ENCODE data around the gene OR2F2. TPM values are rescaled to one million over a fixed set of nuclear protein-coding genes. Genes with fewer than 3 reads are reported as not detected.

The OR2F2 gene
- total RNA-seq, 4 donors from 2014 or later = not detected

- TF ChIP-seq, protein P1, sequence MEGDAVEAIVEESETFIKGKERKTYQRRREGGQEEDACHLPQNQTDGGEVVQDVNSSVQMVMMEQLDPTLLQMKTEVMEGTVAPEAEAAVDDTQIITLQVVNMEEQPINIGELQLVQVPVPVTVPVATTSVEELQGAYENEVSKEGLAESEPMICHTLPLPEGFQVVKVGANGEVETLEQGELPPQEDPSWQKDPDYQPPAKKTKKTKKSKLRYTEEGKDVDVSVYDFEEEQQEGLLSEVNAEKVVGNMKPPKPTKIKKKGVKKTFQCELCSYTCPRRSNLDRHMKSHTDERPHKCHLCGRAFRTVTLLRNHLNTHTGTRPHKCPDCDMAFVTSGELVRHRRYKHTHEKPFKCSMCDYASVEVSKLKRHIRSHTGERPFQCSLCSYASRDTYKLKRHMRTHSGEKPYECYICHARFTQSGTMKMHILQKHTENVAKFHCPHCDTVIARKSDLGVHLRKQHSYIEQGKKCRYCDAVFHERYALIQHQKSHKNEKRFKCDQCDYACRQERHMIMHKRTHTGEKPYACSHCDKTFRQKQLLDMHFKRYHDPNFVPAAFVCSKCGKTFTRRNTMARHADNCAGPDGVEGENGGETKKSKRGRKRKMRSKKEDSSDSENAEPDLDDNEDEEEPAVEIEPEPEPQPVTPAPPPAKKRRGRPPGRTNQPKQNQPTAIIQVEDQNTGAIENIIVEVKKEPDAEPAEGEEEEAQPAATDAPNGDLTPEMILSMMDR (IDR thresholded peaks at IDR 0.05) = no peak
- TF ChIP-seq POLR2A (IDR thresholded peaks at IDR 0.05) = no peak
- no peak overlapping the region for H3K4me3 ChIP-seq
- H3K36me3 ChIP-seq = no peaks in the 10 kb centered on the region
- no peaks in the 10 kb centered on the region for H3K27me3 ChIP-seq
- no peaks in the 10 kb centered on the region for H3K4me1 ChIP-seq
- no peak overlapping the region for H3K27ac ChIP-seq
- intact Hi-C loops (cut with DNase I; ENCODE audit: low total_unique reads) = no loop called here
- no peaks in the 10 kb centered on the region for H3K9me3 ChIP-seq
- DNase-seq = no peak
Observed at GRCh38 chr7:143980746-143981510, 45.9 kb downstream of the OR2F2 start.

GRCh38 chr7:143983960-143984359 is 48.9 kb downstream of the OR2F2 start:
- Histone ChIP-seq H3K27me3 (no peaks in the 10 kb centered on the region), H3K27ac (no peak overlapping the region), H3K4me3 (no peak overlapping the region), H3K4me1 (peaks cover 0 to 7% of the 10 kb centered on the region in 2 donors), H3K9me3 (no peaks in the 10 kb centered on the region), H3K36me3 (no peaks in the 10 kb centered on the region)
- intact Hi-C loops (cut with DNase I; ENCODE audit: low total_unique reads) = no loop called here
- no peak for DNase-seq
- no peak for TF ChIP-seq POLR2A (IDR thresholded peaks at IDR 0.05)
- TF ChIP-seq, protein P1 (IDR thresholded peaks at IDR 0.05) = no peak

Other genes with a start within 250 kb of the OR2F2 start
- gene CTAGE6, start 177.5 kb upstream of the OR2F2 start, total RNA-seq = 1 to 10 TPM in 2 of 4 donors, under 1 TPM in 1, not detected in 1; 0.26 to 2.4 (median 1.4) TPM
- 100 to 1,000 TPM in 1 of 4 donors, 10 to 100 TPM in 3; 12.3 to 137 (median 46.6) TPM for gene TCAF1, start 33.1 kb upstream of the OR2F2 start, total RNA-seq
- gene OR2F1, start 19.6 kb downstream of the OR2F2 start, total RNA-seq = not detected
- gene OR6B1, start 65.1 kb downstream of the OR2F2 start, total RNA-seq = not detected
- gene OR2A5, start 113.7 kb downstream of the OR2F2 start, total RNA-seq = not detected
- not detected for gene OR2A25, start 134.6 kb downstream of the OR2F2 start, total RNA-seq
- not detected for gene OR2A12, start 151.0 kb downstream of the OR2F2 start, total RNA-seq
- not detected for gene OR2A2, start 174.3 kb downstream of the OR2F2 start, total RNA-seq
- not detected for gene OR2A14, start 187.9 kb downstream of the OR2F2 start, total RNA-seq
- gene CTAGE4, start 248.2 kb downstream of the OR2F2 start, total RNA-seq = 1 to 10 TPM in 1 of 4 donors, under 1 TPM in 2, not detected in 1; 0.26 to 7.2 (median 0.29) TPM

All from uterus (tissue), 4 donors.